Astrocyte of the cerebellum (primary cell): ENCODE results near the gene CYYR1.

Experiments
- DNase-seq: peaks from one replicate; pipeline ENCODE4 v3.0.0-alpha.2; 2011; ENCODE audit warnings: low read depth
- H3K4me3 ChIP-seq: 2 replicates; pipeline ENCODE4 v1.5.1; 2011; ENCODE audit warnings: mild to moderate bottlenecking, low read depth, low read length, moderate library complexity
- in situ Hi-C: cut with HindIII; loops from 2 replicates; pipeline ENCODE4 v1.10.0; 2017; ENCODE audit warnings: low sequenced_read_pairs
- TF ChIP-seq, protein P1 (sequence below): IDR thresholded peaks from 2 replicates; pipeline ENCODE4 v1.5.1; 2012; ENCODE audit warnings: low read length, low read depth, moderate library complexity, mild to moderate bottlenecking; ENCODE audit errors: missing control alignments

Gene CYYR1

DNA sequence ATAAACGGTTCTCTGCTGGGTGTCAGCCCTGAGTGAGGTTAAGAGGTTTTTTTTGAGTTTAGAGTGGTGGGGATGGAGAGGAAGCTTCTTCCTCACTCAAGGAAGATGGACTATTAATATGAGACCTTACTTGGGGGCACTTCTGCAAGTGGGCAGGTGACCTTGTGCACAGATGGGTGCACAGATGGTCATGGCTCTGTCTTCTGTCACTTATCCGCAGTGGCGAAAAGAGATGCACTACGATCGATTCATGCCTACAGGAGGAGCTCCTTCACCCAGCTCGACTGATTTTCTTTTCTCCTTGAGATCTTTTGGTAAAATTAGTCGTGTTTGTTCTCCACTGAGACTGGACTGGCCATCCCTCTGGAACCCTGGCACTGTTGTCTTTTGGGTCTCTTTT lies 22.9 kb upstream of the CYYR1 start:
- TF ChIP-seq, protein P1, sequence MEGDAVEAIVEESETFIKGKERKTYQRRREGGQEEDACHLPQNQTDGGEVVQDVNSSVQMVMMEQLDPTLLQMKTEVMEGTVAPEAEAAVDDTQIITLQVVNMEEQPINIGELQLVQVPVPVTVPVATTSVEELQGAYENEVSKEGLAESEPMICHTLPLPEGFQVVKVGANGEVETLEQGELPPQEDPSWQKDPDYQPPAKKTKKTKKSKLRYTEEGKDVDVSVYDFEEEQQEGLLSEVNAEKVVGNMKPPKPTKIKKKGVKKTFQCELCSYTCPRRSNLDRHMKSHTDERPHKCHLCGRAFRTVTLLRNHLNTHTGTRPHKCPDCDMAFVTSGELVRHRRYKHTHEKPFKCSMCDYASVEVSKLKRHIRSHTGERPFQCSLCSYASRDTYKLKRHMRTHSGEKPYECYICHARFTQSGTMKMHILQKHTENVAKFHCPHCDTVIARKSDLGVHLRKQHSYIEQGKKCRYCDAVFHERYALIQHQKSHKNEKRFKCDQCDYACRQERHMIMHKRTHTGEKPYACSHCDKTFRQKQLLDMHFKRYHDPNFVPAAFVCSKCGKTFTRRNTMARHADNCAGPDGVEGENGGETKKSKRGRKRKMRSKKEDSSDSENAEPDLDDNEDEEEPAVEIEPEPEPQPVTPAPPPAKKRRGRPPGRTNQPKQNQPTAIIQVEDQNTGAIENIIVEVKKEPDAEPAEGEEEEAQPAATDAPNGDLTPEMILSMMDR, result no peak
- no peak overlapping the region for H3K4me3 ChIP-seq
- DNase-seq, result no peak
- in situ Hi-C loops, result no loop called here

DNA sequence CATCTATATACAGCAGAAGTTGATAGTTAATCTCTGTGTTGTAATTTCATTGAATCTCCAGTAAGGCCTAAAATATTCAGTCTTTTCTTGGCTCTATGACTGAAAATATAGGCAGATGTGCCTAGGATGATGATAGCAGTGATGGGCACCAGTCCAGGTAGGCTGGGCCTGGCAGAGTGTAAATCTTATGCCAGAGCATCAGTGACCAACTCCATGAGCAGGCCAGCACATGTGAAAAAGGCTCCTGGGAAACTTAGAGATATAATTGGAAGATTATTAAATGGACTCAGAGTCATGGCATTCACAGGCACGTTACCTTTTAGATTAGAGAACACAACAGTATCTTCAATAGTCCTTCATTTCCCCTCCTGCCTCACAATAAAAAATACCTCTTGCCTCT lies 20.7 kb upstream of the CYYR1 start:
- TF ChIP-seq, protein P1, result no peak
- H3K4me3 ChIP-seq, result no peak overlapping the region
- DNase-seq, result no peak
- in situ Hi-C loops, result no loop called here

DNA sequence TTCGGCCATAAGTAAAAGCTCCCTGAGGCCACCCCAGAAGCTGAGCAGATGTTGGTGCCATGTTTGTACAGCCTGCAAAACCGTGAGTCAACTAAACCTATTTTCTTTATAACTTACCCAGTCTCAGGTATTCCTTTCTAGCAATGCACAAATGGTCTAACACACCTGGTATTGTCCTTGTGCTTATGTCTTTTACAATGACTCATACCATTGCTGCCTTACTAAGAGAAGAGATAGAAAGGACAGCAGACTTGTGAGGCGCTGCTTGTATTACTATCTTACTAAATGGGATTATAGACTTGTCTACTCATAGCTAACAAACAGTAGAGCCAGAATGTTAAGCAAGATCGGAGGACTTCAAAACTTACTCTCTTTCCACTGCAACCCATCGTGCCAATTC lies 18.5 kb upstream of the CYYR1 start:
- TF ChIP-seq, protein P1, result no peak
- in situ Hi-C loops, result no loop called here
- DNase-seq, result no peak
- no peak overlapping the region for H3K4me3 ChIP-seq

DNA sequence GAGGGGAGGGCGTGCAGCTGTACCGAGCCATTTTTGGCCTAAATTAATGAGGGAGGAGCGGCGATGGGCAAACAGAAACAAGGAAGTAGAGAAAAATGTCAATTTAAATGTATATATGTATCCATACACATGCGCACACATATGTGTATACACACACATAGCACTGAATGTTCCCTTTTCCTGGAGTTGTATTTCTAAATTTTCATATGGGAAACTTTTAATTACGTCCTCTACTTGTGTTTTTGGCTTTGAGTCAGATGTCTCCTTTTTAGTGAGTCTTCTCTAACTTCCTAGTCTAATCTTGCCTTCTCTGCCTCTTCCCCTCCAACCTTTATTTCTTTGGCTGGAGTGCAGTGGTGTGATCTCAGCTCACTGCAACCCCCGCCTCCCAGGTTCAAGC lies 15.4 kb upstream of the CYYR1 start:
- in situ Hi-C loops, result no loop called here
- H3K4me3 ChIP-seq, result no peak overlapping the region
- TF ChIP-seq, protein P1, result no peak
- no peak for DNase-seq

DNA sequence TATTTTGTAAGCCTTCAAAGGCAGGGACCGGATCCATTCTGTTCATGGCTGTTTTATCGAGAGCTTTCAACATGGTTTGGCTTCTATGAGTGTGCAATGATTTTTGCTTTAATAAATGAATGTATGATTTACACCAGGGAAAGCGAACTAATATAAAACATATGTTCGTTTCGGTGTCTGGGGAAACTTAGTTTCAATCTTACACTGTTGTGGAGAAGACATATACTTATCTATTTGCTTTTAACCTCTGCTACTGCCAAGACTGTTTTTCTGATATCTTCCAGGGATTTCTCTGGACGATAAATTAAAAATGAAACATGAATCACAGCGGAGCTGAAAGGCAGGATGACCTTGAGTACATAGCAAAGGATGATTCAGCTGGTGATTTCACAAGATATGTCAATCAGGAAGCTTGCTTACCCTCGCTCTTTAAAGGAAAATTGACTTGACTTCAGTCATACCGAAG lies 14.7 kb upstream of the CYYR1 start:
- H3K4me3 ChIP-seq, result no peak overlapping the region
- DNase-seq, result no peak
- in situ Hi-C loops, result no loop called here
- TF ChIP-seq, protein P1, result no peak

DNA sequence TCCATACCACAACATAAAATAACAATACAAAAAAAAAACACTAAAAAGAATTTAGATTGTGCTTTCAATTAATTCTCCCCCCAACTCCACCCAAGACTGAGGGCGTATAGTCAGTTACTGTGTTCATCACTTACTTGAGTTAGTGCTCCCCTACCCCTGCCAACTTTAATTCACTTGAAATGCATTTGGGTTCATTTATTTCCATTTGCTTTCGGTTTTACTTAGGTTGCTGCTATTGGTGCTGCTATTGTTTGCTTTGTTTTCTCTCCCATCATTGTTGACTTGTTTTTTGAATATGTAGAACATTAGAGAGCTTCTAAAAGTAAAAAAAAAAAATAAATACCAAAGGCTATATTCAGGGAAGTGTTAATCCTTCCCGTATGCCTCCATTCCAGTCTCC lies 10.7 kb upstream of the CYYR1 start:
- H3K4me3 ChIP-seq, result no peak overlapping the region
- DNase-seq, result no peak
- TF ChIP-seq, protein P1, result no peak
- in situ Hi-C loops, result no loop called here

DNA sequence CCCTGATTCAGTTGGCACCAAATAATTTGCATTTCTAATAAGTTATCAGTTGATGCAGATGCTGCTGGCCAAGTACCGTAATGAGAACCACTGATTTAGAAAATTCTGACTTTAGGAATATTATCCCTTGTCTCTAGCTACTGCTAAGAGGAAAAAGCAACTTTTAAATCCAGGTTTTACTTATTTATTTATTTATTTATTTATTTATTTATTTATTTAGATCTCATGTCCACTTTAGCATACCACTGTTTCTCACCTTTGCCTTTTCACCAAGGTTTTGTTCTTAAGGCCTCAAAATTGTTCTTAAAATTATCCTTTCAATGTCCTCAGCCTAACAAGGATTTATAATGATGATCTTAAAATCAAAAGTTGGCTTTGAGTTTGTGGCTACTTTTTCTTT lies 8.7 kb upstream of the CYYR1 start:
- TF ChIP-seq, protein P1, result no peak
- H3K4me3 ChIP-seq, result no peak overlapping the region
- DNase-seq, result no peak
- in situ Hi-C loops, result no loop called here
